GM12872 (cell line): ENCODE results near the gene PMF1.

Experiments
- CTCF ChIP-seq: IDR thresholded peaks from 3 replicates; pipeline ENCODE4 v1.5.1; 2011; ENCODE audit warnings: low read depth, mild to moderate bottlenecking, low read length, moderate library complexity; ENCODE audit not compliant: insufficient read depth

The PMF1 gene

GRCh38 chr1:156196445-156196844 is 16.4 kb upstream of the PMF1 start:
- no peak for TF ChIP-seq CTCF

GRCh38 chr1:156198831-156199349 is 13.9 kb upstream of the PMF1 start:
- TF ChIP-seq CTCF, result no peak

GRCh38 chr1:156200044-156200443 is 12.8 kb upstream of the PMF1 start:
- no peak for TF ChIP-seq CTCF

GRCh38 chr1:156203331-156203730 is 9.5 kb upstream of the PMF1 start:
- no peak for TF ChIP-seq CTCF

- TF ChIP-seq CTCF, result no peak
These were observed 8.1 kb upstream of the PMF1 start for GRCh38 chr1:156204686-156205085.

GRCh38 chr1:156211243-156211642 is 1.6 kb upstream of the PMF1 start:
- no peak for TF ChIP-seq CTCF

GRCh38 chr1:156212130-156212529 is 677 bp upstream of the PMF1 start:
- TF ChIP-seq CTCF, result no peak

GRCh38 chr1:156213644-156213966 is 798 bp downstream of the PMF1 start:
- no peak for TF ChIP-seq CTCF
